ENCODE results near the gene EXOC3L2.
"Not testable (repeated sequence)": the region's sequence is repeated elsewhere in the genome, so short reads cannot be mapped to it uniquely, and the experiment has no call there.

EXOC3L2 gene

DNA sequence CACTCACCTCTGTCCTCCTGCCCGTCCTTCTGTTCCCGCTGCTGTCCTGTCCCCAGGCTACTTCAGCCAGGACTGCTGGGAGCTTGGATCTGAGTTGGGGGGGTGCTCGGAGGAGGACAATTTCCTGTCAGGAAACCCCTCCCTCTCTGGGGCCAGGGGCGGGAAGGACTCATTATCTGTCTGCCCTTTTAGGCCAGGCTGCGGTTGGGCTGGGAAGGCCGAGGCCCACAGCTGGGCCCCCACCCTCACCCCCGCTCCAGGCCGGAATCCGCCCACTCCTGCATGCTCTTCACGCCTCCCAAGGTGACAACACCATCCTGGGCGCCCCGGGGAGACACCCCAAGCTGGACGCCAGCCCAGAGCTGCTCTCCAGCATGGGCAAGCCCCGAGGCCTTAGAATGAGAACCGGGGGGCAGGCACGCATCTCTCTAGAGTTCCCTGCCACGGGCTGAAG, at the start of gene EXOC3L2:
Gene EXOC3L2, minus strand, starts transcription at position 74 of the 454 bp plus-strand sequence. CDS start 6,362 bp downstream, outside the sequence.
- DNase-seq (ENCODE audit: low read depth in 2 of 2) = no peak

DNA sequence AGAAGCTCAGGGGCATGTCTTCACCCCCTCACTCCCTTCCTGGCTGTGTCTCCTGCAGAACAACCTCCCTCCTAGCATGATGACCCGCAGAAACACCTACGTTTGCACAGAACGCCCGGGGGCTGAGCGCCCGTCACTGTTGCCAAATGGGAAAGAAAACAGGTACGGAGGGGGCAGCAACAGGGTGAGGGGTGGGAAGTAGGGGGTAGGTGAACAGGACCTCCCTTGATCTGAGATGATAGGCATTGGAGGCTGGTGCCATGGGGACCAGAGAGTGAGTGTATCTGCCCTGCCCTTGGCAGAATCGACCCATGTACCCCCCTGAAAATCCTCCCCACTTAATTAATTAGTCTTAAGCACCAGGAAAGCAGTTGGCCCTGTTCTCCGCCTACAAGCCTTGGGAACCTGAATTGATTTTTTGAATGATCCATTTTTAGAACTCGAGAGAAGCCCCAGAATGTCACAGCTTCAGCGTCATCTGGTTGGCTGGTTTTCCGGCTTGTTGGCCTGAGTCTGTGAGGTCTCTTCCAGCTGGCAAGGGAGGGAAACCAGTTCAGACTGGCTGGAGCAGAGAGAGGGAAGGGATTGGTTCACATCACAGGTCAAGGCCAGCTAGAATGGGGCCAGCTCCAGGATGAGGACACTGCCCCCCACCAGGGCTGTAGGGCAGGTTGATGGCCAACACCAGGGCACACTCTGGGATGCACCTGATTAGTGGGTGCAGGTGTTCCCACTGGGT, 49.3 kb upstream of the EXOC3L2 start:
- no peak for DNase-seq (ENCODE audit: low read depth in 2 of 2)

DNA sequence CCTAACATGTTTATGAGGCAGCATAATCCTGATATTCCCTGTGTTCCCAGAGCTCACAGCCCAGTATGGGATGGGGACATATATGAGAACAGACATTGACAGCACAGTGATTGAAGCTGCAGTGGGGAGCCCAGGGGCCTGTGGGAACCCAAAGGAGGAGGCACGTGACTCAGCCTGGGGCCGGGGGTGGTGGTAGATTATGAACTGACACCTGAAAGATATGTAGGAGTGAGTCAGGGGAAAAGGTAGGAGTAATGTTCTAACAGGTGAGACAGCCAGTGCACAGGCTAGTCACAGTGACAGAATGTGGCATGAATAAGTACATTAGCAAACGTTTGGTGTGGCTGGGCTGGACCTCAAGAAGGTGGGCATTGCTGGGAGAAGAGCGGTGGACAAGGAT, 48.5 kb upstream of the EXOC3L2 start:
- no peak for DNase-seq (ENCODE audit: low read depth in 2 of 2)

DNA sequence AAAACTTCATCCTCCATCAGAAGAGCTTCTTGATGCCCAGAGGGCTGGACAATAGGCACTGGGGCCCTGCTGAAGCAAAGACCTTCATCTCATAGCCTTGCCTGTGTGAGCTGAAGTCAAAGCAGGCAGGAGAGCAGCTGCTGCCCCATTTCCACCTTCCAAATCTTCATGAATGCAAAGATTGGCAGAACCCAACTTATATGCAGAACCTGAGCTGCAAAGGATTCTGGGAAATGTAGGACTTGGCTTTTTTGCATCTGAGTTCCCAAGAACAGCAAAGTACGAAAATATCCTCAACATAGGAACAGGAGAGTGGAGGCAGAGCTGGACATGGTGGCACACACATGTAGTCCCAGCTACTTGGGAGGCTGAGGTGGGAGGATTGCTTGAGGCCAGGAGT, 46.6 kb upstream of the EXOC3L2 start:
- no peak for DNase-seq (ENCODE audit: low read depth in 2 of 2)

DNA sequence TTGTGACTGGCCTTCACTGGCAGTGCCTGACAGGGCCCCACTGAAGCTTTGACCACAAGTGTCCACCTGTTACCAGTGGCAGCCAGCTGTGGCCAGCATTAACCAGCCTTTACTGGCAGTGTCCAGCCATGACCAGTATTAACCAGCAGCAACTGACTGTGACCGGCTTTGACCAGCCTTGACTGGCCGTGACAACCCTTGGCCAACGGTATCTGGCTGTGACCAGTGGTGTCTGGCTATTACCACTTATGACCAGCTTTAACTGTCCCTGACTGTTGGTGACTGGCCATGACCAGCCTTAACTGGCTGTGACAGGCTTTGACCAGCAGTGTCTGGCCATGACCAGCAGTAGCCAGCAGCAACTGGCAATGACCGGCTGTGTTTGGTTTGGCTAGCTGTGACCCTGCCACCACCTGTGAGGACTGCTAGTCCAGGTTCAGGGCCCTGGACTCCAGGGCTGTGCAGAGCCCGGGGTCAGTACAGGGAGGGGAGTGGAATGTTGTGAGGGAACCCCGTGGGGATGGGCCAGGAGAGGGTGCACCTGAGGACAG, 45.2 kb upstream of the EXOC3L2 start:
- DNase-seq (ENCODE audit: low read depth in 2 of 2) = no peak

DNA sequence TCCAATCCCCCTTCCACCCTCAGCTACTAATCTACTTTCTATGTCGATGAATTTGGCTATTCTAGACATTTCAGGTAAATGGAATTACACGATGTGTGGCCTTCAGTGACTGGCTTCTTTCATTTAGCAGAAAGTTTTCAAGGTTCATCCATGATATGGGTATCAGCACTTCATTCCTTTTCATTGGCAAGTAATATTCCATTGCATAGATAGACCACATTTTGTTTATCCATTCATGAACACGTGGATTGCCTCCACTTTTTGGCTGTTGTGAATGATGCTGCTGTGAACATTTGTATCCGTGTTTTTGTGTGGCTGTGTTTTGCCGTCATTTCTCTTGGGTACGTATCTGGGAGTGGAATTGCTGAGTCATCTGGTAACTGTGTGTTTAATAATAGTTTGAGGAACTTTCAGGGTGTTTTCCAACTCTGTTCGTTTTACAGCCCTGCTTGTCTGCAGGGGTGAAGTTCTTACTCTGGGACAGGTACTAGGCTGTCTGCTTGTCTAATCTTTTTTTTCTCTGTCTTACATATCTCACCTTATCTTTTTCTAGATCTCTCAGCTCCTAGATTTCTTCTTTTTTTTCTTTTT, 38.3 kb upstream of the EXOC3L2 start:
- DNase-seq (ENCODE audit: low read depth in 2 of 2) = no peak

DNA sequence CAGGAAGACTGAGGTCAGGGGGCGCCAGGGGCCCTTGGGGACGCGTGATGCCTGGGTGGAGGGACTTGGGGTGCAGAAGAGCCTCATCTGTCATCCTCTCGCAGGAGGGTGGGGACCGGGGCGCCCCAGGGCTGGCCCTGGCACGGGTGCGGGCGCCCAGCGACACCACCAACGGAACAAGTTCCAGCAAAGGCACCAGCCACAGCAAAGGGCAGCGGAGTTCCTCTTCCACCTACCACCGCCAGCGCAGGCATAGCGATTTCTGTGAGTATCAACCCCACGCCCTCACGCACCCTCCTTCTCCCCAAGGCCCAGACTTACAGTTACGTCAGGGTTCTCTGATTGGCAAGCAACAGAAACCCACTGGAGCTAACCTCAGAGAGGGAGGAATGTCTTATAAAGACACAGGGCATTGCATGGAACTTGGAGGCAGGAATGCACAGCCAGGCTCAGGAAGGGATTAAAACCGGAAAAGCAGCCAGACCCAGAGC, 35.3 kb upstream of the EXOC3L2 start:
- DNase-seq (ENCODE audit: low read depth in 2 of 2) = no peak

DNA sequence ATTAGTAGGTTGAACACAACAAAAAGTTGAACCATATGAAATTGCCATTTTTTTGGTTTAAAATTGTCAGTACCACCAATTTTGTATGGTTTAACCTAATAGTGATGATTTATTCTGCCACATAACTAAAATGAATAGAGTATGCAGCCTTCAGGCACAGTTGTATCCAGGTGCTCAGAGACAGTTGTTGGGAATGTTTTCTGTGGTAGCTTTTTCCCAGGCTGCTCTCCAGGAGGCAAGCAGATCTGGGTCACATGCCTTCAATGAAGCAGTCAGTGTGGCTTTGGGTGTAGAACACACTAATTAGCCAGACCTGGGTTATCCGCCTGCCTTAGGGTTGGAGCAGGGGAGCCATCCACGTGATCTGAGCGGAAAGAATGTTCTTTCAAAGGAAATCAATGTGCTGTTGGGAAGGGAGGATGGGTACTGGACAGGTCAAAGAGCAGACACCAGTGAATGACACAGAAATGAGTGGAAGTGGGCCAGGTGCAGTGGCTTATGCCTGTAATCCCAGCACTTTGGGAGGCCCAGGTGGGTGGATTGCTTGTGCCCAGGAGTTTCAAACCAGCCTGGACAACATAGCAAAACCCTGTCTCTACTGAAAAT, 34.5 kb upstream of the EXOC3L2 start:
- DNase-seq (ENCODE audit: low read depth in 2 of 2) = no peak

DNA sequence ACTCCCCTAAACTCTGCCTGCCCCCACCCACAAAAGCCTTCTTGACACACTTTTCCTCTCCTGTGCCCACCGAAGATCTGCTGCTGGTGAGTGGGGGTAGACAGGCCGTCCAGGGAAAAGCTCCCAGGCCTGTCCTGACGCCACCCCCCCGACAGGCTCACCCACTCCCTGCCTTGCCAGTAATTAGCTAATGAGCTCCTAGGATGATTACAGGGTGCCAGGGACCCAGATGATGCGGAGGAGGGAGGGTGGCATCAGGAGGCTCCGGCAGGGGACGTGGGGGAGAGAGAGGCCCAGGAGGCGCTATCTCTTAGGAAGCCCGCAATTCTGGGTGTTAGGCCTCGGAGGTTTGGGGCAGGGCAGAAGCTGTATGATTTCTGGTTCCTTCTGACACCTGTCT, 32.9 kb upstream of the EXOC3L2 start:
- DNase-seq (ENCODE audit: low read depth in 2 of 2) = no peak

DNA sequence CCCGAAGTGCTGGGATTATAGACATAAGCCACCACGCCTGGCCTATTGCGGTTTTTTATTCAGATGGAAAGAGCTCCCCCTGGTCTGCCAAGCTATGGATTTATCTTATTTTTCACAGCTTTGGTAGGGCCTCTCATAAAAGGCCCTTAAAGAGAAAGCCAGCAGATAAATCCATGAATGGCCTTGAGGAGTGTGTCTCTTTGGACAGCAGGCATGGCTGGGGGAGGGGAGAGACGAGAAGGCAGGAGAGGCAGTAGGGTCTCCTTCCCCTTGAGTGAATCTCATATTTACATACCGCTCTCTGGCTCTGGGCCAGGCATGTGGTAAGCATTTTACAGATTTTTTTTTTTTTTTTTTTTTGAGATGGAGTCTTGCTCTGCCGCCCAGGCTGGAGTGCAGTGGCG, 31.1 kb upstream of the EXOC3L2 start:
- DNase-seq (ENCODE audit: low read depth in 2 of 2) = no peak

DNA sequence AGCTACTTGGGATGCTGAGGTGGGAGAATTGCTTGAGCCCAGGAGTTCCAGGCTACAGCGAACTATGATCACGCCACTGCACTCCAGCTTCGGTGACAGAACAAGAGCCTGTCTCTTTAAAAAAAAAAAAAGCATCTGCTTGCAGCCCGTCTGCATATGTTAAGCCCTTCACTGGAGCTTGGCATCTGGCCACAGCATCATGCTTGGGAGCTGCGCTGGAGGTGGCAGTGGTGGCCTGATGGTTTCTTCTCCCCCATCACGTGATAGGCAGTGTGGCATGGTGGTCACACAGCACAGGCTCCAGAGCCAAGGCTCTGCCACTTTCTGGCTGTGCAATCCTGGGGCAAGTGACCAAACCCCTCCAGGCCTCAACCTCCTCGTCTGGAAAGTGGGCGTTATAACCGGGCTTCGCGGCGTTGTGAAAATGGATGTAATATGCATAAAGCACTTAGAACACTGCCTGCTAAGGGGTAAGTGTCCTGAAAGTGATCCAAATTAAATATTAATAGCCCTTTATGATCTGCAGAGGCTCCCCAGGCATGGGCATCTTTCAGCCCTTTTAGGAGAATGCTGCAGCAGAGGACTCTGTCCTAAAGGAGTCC, 30.3 kb upstream of the EXOC3L2 start:
- DNase-seq (ENCODE audit: low read depth in 2 of 2) = no peak

DNA sequence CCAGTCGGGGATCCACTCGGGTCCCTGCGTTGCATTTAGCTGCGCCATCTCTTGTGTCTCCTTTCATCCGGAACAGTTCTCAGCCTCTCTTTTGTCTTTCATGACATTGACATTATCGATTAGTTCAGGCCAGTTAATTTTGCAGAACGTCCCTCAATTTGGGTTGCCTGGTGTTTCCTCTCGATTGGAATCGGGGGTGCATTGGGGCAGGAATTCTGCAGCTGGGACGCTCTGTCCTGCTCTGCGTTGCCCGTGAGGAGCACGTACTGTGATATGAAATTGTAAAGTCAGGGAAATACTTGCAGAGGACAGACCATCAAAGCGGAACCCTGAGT, 28.3 kb upstream of the EXOC3L2 start:
- DNase-seq (ENCODE audit: low read depth in 2 of 2) = no peak

DNA sequence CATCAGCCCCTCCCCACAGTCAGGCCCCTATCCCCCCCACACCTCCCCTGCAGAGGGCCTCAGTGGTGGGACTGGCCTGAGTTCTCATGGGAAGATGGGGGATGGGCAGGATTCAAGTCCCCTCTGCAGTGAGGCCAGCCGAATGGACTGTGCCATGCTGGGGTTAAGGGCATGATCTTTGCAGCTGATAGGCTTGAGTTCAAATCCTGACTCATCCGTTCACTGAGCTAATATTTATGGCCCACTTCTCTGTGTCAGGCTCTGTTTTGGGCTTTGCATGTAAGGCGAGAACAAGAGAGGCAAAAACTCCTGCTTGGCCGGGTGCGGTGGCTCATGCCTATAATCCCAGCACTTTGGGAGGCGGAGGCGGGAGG, 26.5 kb upstream of the EXOC3L2 start:
- DNase-seq (ENCODE audit: low read depth in 2 of 2) = no peak

DNA sequence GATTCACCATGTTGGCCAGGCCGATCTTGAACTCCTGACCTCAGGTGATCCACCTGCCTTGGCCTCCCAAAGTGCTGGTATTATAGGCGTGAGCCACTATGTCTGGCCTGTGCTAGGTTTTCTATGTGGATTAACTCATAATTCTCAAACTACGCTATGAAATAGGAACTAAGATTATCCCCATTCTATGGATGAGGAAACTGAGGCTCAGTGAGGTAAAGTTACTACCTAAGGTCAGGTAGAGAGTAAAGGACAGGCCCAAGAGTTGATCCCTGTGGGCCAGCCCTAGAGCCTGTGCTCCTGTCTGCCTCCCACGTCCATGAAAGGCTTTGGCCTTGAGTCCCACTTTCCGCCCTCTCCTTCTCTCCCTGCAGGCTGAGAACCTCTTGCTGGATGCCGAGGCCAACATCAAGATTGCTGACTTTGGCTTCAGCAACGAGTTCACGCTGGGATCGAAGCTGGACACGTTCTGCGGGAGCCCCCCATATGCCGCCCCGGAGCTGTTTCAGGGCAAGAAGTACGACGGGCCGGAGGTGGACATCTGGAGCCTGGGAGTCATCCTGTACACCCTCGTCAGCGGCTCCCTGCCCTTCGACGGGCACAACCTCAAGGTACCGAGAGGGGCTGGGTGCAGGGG, 26.0 kb upstream of the EXOC3L2 start:
- no peak for DNase-seq (ENCODE audit: low read depth in 2 of 2)

DNA sequence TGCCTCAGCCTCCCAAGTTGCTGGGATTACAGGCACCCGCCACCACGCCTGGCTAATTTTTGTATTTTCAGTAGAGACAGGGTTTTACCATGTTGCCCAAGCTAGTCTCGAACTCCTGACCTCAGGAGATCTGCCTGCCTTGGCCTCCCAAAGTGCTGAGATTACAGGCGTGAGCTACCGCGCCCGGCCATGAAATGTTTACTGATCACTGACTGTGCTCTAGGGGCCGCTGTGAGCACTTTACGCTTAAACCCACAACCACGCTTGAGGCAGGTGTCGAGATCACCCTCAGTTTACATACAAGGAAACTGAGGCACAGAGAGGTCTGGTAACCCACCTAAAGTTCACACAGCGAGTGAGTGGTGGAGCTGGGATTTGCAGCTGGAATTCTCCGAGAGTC, 24.7 kb upstream of the EXOC3L2 start:
- not testable (repeated sequence) for DNase-seq (ENCODE audit: low read depth in 2 of 2)

DNA sequence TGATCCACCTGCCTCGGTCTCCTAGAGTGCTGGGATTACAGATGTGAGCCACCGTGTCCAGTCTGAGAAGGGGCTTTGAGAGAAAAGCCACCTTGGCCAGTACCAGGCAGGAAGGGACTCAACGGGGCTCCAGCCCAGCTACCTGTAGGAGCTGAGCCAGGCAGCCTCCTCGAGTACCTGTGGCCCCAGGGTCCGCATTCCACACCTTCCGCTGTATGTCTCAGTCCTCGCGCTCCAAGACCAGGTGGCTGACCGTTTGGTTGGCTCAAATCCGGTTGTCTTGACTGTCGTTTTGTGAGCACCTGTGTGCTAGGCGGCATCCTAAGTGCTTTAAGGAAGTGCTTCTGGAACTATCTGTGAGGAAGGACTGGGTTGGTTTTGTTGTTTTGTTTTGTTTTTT, 22.1 kb upstream of the EXOC3L2 start:
- no peak for DNase-seq (ENCODE audit: low read depth in 2 of 2)

DNA sequence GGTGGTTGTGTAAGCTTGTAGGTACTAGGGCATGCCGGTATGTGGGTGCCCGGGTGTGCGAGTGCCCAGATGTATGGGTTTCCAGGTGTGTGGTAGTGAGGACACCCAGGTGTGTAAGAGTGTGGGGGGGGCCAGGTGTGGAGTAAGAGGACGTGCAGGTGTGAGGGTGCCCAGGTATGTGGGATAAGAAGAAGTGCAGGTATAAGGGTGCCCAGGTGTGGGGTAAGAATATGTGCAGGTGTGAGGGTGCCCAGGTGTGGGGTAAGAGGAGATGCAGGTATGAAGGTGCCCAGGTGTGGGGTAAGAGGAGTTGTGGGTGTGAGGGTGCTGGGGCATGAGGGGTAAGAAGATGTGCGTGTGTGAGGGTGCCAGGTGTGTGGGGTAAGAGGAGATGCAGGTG, 20.2 kb upstream of the EXOC3L2 start:
- DNase-seq (ENCODE audit: low read depth in 2 of 2) = no peak

DNA sequence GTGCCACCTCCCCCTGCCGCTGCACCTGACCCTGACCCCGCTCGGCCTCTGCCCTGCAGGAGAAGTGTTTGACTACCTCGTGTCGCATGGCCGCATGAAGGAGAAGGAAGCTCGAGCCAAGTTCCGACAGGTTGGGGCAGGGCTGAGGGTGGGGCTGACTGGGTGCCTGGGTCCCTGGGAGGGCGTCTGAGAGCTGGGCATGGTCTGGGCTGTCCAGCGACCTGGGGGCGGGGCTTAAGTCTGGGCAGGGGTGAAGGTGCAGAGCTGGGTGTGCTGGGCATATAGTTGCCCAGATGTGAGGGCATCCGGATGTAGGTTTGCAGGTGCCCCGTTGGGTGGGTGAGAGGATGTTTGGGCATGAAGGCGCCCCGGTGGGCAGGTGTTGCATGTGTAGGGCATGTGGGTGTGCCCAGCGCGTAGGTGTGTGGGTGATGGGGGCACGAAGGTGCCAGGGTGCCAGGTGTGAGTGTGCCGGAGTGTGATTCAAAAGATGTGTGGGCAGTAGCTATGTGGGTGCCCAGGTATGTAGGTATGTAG, 19.6 kb upstream of the EXOC3L2 start:
- no peak for DNase-seq (ENCODE audit: low read depth in 2 of 2)

DNA sequence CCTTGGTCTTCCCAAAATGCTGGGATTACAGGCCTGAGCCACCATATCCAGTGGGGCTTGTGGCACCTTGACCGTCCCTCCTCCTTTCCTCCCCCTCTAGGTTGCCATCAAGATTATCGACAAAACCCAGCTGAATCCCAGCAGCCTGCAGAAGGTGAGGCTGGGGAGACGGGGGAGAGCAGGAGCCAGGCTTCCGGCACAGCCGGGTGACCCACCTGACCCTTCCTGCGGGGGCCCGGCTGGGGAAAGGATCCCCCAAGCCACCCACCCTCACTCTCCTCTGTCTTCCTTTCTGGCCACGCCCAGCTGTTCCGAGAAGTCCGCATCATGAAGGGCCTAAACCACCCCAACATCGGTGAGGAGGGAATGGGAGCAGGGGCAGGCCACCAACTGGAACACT, 17.8 kb upstream of the EXOC3L2 start:
- no peak for DNase-seq (ENCODE audit: low read depth in 2 of 2)

DNA sequence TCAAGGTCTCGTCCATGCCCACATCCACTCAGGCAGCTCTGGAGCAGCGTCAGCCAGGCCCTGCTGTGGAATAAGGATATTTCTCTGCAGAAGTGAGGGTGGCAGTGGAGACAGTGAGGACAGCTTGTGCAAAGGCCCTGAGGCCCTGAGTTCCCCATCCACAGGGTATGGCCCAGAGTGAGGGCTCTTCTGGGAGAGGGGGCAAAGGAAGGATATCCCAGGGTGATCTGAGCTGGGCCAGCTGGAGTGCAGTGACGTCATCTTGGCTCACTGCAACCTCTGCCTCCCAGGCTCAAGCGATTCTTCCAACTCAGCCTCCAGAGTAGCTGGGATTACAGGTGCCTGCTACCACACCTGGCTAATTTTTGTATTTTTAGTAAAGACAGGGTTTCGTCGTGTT, 17.4 kb upstream of the EXOC3L2 start:
- no peak for DNase-seq (ENCODE audit: low read depth in 2 of 2)

DNA sequence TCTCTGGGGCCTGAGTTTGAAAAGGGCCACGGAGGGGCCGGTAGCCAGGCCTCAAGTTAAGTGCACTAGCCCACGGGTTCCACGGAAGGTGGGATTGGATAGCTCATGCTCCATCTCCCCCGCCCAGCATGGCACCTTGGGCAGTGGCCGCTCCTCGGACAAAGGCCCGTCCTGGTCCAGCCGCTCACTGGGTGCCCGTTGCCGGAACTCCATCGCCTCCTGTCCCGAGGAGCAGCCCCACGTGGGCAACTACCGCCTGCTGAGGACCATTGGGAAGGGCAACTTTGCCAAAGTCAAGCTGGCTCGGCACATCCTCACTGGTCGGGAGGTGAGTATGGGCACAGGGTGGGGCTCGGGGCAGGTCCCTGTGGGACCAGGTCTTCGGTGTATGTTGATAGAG, 13.7 kb upstream of the EXOC3L2 start:
- DNase-seq (ENCODE audit: low read depth in 2 of 2) = no peak

DNA sequence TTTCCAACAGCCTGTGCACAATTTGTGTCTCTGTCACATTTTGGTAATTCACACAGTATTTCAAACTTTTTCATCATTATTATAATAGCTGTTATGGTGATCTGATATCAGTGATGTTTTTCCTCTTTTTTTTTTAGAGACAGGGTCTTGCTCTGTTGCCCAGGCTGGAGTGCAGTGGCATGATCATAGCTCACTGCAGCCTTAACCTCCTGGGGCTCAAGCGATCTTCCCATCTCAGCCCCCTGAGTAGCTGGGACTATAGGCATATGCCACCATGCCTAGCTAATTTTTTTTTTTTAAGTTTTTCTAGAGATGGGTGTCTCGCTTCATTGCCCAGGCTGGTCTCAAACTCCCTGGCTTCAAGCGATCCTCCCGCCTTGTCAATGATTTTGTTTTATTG, 11.6 kb upstream of the EXOC3L2 start:
- DNase-seq (ENCODE audit: low read depth in 2 of 2) = no peak

Data from stimulated activated CD8-positive, alpha-beta memory T cell treated with anti-CD3 and anti-CD28 coated beads, Interleukin-2, amount 100 ng/mL, for 1 hour (primary cell).